ENCODE measurements around the gene KL.

Gene KL

DNA sequence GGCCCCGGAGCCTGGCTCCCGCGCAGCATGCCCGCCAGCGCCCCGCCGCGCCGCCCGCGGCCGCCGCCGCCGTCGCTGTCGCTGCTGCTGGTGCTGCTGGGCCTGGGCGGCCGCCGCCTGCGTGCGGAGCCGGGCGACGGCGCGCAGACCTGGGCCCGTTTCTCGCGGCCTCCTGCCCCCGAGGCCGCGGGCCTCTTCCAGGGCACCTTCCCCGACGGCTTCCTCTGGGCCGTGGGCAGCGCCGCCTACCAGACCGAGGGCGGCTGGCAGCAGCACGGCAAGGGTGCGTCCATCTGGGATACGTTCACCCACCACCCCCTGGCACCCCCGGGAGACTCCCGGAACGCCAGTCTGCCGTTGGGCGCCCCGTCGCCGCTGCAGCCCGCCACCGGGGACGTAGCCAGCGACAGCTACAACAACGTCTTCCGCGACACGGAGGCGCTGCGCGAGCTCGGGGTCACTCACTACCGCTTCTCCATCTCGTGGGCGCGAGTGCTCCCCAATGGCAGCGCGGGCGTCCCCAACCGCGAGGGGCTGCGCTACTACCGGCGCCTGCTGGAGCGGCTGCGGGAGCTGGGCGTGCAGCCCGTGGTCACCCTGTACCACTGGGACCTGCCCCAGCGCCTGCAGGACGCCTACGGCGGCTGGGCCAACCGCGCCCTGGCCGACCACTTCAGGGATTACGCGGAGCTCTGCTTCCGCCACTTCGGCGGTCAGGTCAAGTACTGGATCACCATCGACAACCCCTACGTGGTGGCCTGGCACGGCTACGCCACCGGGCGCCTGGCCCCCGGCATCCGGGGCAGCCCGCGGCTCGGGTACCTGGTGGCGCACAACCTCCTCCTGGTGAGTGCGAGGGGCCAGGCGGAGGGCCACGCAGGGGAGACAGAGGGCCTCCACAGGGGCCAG, at the start of gene KL:
KL (plus strand) TSS at position 10 of the 909 bp plus-strand sequence; CDS start at position 28, 18 bp downstream.
- peak within 1 kb of the TSS; percentile 70 to 76 for H3K4me3 ChIP-seq (ENCODE audit: low read depth in 1 of 2, low read length in 1 of 2)
- H3K9me3 ChIP-seq: no peaks in the 10 kb centered on the region
- H3K36me3 ChIP-seq: no peaks in the 10 kb centered on the region
- peaks cover 96% of the 10 kb centered on the region for H3K27me3 ChIP-seq
- peak within 1 kb of the TSS; percentile 15 for H3K27ac ChIP-seq
- peaks cover 24 to 26% of the 10 kb centered on the region in 2 experiments for H3K4me1 ChIP-seq (ENCODE audit: control insufficient read depth in 1 of 2, insufficient read depth in 1 of 2, low read depth in 1 of 2, low read length in 1 of 2)
- TF ChIP-seq, protein P1, sequence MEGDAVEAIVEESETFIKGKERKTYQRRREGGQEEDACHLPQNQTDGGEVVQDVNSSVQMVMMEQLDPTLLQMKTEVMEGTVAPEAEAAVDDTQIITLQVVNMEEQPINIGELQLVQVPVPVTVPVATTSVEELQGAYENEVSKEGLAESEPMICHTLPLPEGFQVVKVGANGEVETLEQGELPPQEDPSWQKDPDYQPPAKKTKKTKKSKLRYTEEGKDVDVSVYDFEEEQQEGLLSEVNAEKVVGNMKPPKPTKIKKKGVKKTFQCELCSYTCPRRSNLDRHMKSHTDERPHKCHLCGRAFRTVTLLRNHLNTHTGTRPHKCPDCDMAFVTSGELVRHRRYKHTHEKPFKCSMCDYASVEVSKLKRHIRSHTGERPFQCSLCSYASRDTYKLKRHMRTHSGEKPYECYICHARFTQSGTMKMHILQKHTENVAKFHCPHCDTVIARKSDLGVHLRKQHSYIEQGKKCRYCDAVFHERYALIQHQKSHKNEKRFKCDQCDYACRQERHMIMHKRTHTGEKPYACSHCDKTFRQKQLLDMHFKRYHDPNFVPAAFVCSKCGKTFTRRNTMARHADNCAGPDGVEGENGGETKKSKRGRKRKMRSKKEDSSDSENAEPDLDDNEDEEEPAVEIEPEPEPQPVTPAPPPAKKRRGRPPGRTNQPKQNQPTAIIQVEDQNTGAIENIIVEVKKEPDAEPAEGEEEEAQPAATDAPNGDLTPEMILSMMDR (IDR thresholded peaks at IDR 0.05): no peak

DNA sequence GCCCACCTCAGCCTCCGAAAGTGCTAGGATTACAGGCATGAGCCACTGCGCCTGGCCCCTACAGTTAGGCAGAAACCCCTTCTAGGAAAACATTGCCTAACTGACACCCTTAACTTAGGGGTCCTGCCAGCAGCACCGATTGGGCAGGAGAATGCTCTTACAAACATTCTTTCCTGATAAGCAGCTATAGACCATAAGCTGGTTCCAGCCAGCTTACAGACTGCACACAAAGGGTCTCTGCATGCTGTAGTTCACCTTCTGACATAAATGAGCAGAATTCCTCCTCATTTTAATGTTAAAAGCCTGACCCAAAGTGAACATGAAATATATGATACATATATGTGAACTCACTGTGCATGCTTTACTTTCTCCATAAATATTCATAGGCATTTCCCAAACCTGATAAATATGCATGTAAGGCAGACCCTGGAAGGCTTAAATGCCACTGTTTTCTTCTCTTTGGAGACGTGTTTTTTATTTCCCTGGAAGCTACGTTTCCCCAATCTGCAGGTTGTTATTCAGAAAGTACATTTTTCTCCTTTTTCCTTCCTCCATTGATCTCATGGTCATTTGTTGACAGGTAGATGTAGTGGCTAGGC, 48.5 kb upstream of the KL start:
- Histone ChIP-seq H3K27me3 (no peaks in the 10 kb centered on the region), H3K36me3 (no peaks in the 10 kb centered on the region), H3K27ac (no peak overlapping the region), H3K4me3 (ENCODE audit: low read depth in 1 of 2, low read length in 1 of 2) (no peak overlapping the region), H3K4me1 (ENCODE audit: control insufficient read depth in 1 of 2, insufficient read depth in 1 of 2, low read depth in 1 of 2, low read length in 1 of 2) (no peaks in the 10 kb centered on the region), H3K9me3 (no peaks in the 10 kb centered on the region)
- TF ChIP-seq, protein P1 (IDR thresholded peaks at IDR 0.05): no peak

DNA sequence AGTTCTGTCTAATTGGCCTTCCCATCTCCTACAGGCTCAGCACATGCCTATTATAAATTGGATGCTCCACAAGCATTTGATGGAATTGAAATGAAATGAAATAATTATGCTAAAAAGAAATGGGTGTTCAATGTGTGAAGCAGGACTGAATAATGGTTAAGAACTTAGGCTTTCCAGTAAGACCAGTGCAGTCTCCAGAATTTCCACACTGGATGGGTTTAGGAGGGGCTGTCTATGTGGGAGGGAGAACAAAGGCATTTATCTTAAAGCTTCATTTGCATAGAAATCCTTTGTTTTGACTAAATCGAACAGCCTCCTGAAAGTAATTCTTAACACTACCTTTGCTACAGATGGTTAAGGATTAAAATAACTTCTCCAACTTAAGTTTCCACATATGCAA, 47.9 kb upstream of the KL start:
- TF ChIP-seq, protein P1 (IDR thresholded peaks at IDR 0.05): no peak
- Histone ChIP-seq H3K27ac (no peak overlapping the region), H3K4me1 (ENCODE audit: control insufficient read depth in 1 of 2, insufficient read depth in 1 of 2, low read depth in 1 of 2, low read length in 1 of 2) (no peaks in the 10 kb centered on the region), H3K9me3 (no peaks in the 10 kb centered on the region), H3K36me3 (no peaks in the 10 kb centered on the region), H3K27me3 (no peaks in the 10 kb centered on the region), H3K4me3 (ENCODE audit: low read depth in 1 of 2, low read length in 1 of 2) (no peak overlapping the region)

DNA sequence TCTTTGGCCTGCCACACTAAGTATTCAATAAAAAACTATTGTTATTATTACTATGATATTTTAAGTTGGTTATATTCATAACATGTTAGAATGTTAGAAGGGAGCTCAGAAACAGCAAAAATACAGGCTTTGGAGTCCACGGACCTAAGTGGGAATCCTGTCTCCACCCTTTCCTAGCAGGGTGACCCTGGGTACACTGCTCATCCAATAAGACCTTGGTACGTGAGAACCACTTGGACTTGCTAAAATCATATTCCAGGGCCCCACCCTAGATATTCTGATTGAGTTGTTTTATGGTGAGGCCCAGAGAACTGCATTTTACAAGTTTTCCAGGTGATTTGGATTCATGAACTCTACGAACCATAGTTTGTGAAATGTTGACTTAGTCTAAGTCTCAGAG, 47.4 kb upstream of the KL start:
- no peaks in the 10 kb centered on the region for H3K36me3 ChIP-seq
- no peaks in the 10 kb centered on the region for H3K4me1 ChIP-seq (ENCODE audit: control insufficient read depth in 1 of 2, insufficient read depth in 1 of 2, low read depth in 1 of 2, low read length in 1 of 2)
- no peak overlapping the region for H3K4me3 ChIP-seq (ENCODE audit: low read depth in 1 of 2, low read length in 1 of 2)
- H3K27me3 ChIP-seq: no peaks in the 10 kb centered on the region
- H3K9me3 ChIP-seq: no peaks in the 10 kb centered on the region
- TF ChIP-seq, protein P1 (IDR thresholded peaks at IDR 0.05): no peak
- H3K27ac ChIP-seq: no peak overlapping the region

DNA sequence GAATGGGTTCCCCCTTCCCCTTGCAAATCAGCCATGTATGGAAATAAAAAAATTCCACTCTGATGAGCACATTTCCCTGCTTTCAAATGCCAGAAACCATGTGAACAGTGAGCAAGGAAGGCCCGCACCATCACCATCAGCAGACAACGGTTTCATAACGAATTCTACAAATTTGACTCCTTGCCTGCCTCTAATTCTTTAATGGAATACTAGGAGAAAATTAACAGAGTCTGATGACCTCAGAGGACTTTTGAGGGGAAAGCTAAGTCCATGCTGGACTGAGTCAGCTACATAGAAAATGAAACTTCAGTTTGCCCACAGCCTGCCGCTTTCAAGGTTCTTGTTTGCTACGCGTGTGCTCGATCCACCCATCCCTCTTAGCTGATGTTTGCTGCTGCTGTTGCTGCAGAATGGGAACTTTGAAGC, 46.7 kb upstream of the KL start:
- Histone ChIP-seq H3K27me3 (no peaks in the 10 kb centered on the region), H3K27ac (no peak overlapping the region), H3K9me3 (no peaks in the 10 kb centered on the region), H3K4me1 (ENCODE audit: control insufficient read depth in 1 of 2, insufficient read depth in 1 of 2, low read depth in 1 of 2, low read length in 1 of 2) (no peaks in the 10 kb centered on the region), H3K4me3 (ENCODE audit: low read depth in 1 of 2, low read length in 1 of 2) (no peak overlapping the region), H3K36me3 (no peaks in the 10 kb centered on the region)
- TF ChIP-seq, protein P1 (IDR thresholded peaks at IDR 0.05): no peak
